HCT116 (cell line): ENCODE measurements around the gene DPYSL4. TPM values are rescaled to one million over a fixed set of nuclear protein-coding genes. Genes with fewer than 3 reads are reported as not detected.

ENCODE experiments used
- ATAC-seq: fragments of 200-7000 bp; cut with Tn5 transposase; 2 replicates; pipeline ENCODE4 v1.9.1; 2020; ENCODE audit warnings: mild to moderate bottlenecking, moderate library complexity
- BruUV-seq: library from RNA; stranded (reverse); fragments of 400-500 nt; replicated peaks from 2 replicates; lab custom pipeline; 2021; lab: Mats Ljungman, UMichigan
- CTCF ChIA-PET: fragments of 300-600 bp; sonication (Branson Sonifier 250); formaldehyde crosslinking; loops from one replicate; lab custom pipeline; 2021; ENCODE audit warnings: antibody characterized with exemption; lab: Charles Lee
- POLR2A ChIA-PET: fragments of 300-600, 350-600 bp; sonication (Branson Sonifier 250); formaldehyde crosslinking; loops from one replicate; lab custom pipeline; 2021; ENCODE audit warnings: antibody characterized with exemption; lab: Charles Lee
- RAD21 ChIA-PET, 2 experiments: fragments of 300-600 bp; sonication (Branson Sonifier 250); formaldehyde crosslinking; loops; one replicate each; lab custom pipeline; 2023; ENCODE audit warnings: low total read pairs in 2 of 2; ENCODE audit not compliant: uncharacterized antibody in 2 of 2, unreplicated experiment in 2 of 2, low non-redundant PET in 1 of 2; lab: Charles Lee
- DNase-seq: peaks from one replicate; pipeline ENCODE4 v3.0.0-alpha.2; 2010; ENCODE audit warnings: low read depth, low spot score
- H2AFZ ChIP-seq: fragments of 200-600 bp; shearing (Covaris generic), sonication (generic); 2 replicates; pipeline ENCODE4 v1.6.1; 2017; ENCODE audit warnings: low read depth, mixed run types, mixed read lengths, antibody characterized with exemption, low read length; ENCODE audit not compliant: poor library complexity, severe bottlenecking
- H3K27ac ChIP-seq: 2 replicates; pipeline ENCODE4 v1.5.1; 2012; ENCODE audit warnings: low read depth, low read length
- H3K27me3 ChIP-seq: fragments of 200-600 bp; sonication (generic); 2 replicates; pipeline ENCODE4 v1.6.1; 2016; ENCODE audit warnings: mixed run types, low read length, mixed read lengths; ENCODE audit not compliant: insufficient read depth
- H3K36me3 ChIP-seq, 2 experiments: fragments of 200-500 bp in 1 of 2; fragments of 200-600 bp in 1 of 2; sonication (Bioruptor generic) in 1 of 2; sonication (generic) in 1 of 2; 2 replicates each; pipeline versions ENCODE4 v1.5.1 to v1.6.1; 2014 to 2016; ENCODE audit warnings: low read length in 2 of 2, inconsistent platforms in 1 of 2, mixed read lengths in 1 of 2, mixed run types in 1 of 2; ENCODE audit not compliant: insufficient read depth in 2 of 2, control insufficient read depth in 1 of 2
- H3K4me1 ChIP-seq, 2 experiments: fragments of 200-600 bp in 1 of 2; sonication (generic) in 1 of 2; 2 replicates each; pipeline versions ENCODE4 v1.5.1 to v1.6.1; 2012 to 2017; ENCODE audit warnings: low read length in 2 of 2, inconsistent platforms in 1 of 2, mild to moderate bottlenecking in 1 of 2, mixed read lengths in 1 of 2, mixed run types in 1 of 2, moderate library complexity in 1 of 2; ENCODE audit not compliant: insufficient read depth in 2 of 2, control insufficient read depth in 1 of 2
- H3K4me2 ChIP-seq: fragments of 200-600 bp; sonication (generic); 2 replicates; pipeline ENCODE4 v1.6.1; 2017; ENCODE audit warnings: mixed run types, low read length, mixed read lengths
- H3K4me3 ChIP-seq, 2 experiments: fragments of 200-600 bp in 1 of 2; sonication (generic) in 1 of 2; replicated peaks in 1 of 2; 2 replicates each; pipeline ENCODE4 v1.5.1; 2011 to 2016; ENCODE audit warnings: low read length in 2 of 2, control low read depth in 1 of 2, low read depth in 1 of 2, mild to moderate bottlenecking in 1 of 2, mixed read lengths in 1 of 2, mixed run types in 1 of 2
- H3K79me2 ChIP-seq: fragments of 200-600 bp; sonication (generic); 2 replicates; pipeline ENCODE4 v1.6.1; 2017; ENCODE audit warnings: mild to moderate bottlenecking, mixed run types, low read length, moderate library complexity, mixed read lengths; ENCODE audit not compliant: insufficient read depth
- H3K9ac ChIP-seq: fragments of 200-600 bp; sonication (generic); 2 replicates; pipeline ENCODE4 v1.6.1; 2016; ENCODE audit warnings: low read length, mixed read lengths
- H3K9me2 ChIP-seq: fragments of 200-600 bp; sonication (generic), shearing (Covaris generic); 2 replicates; pipeline ENCODE4 v1.6.1; 2017; ENCODE audit warnings: mixed run types, mild to moderate bottlenecking, moderate library complexity; ENCODE audit not compliant: insufficient read depth
- H3K9me3 ChIP-seq, 2 experiments: fragments of 200-500 bp in 1 of 2; fragments of 200-600 bp in 1 of 2; sonication (Bioruptor generic) in 1 of 2; sonication (generic) in 1 of 2; 2 replicates each; pipeline ENCODE4 v1.6.1; 2014 to 2017; ENCODE audit warnings: low read length in 2 of 2, mixed read lengths in 2 of 2, inconsistent platforms in 1 of 2, low read depth in 1 of 2, mild to moderate bottlenecking in 1 of 2, mixed run types in 1 of 2, moderate library complexity in 1 of 2; ENCODE audit not compliant: control insufficient read depth in 1 of 2, insufficient read depth in 1 of 2
- H4K20me1 ChIP-seq: fragments of 200-600 bp; sonication (generic), shearing (Covaris generic); 2 replicates; pipeline ENCODE4 v1.6.1; 2017; ENCODE audit warnings: mixed run types, mild to moderate bottlenecking, moderate library complexity; ENCODE audit not compliant: insufficient read depth
- ATF3 ChIP-seq: IDR thresholded peaks from 2 replicates; pipeline ENCODE4 v1.6.1; 2012
- CBX3 ChIP-seq: IDR thresholded peaks from 2 replicates; pipeline ENCODE4 v1.6.1; 2012; ENCODE audit warnings: low read depth
- CEBPB ChIP-seq: IDR thresholded peaks from 2 replicates; pipeline ENCODE4 v1.6.1; 2012; ENCODE audit warnings: low read depth
- EGR1 ChIP-seq: IDR thresholded peaks from 2 replicates; pipeline ENCODE4 v1.6.1; 2012; ENCODE audit warnings: low read depth
- EZH2phosphoT487 ChIP-seq: fragments of 200-600 bp; IDR thresholded peaks from 2 replicates; pipeline ENCODE4 v1.6.1; 2018; ENCODE audit warnings: antibody characterized with exemption, borderline replicate concordance
- FOSL1 ChIP-seq: IDR thresholded peaks from 2 replicates; pipeline ENCODE4 v1.6.1; 2012; ENCODE audit warnings: low read depth
- JUND ChIP-seq: IDR thresholded peaks from 2 replicates; pipeline ENCODE4 v1.6.1; 2012
- MAX ChIP-seq: IDR thresholded peaks from 2 replicates; pipeline ENCODE4 v1.6.1; 2012
- POLR2AphosphoS5 ChIP-seq: IDR thresholded peaks from 2 replicates; pipeline ENCODE4 v1.6.1; 2011; ENCODE audit warnings: mild to moderate bottlenecking, low read depth, low read length, moderate library complexity
- RAD21 ChIP-seq: IDR thresholded peaks from 2 replicates; pipeline ENCODE4 v1.6.1; 2012; ENCODE audit warnings: low read depth, mild to moderate bottlenecking
- SP1 ChIP-seq: IDR thresholded peaks from 2 replicates; pipeline ENCODE4 v1.6.1; 2012; ENCODE audit warnings: low read depth
- SRF ChIP-seq: IDR thresholded peaks from 2 replicates; pipeline ENCODE4 v1.6.1; 2012; ENCODE audit warnings: low read depth
- TCF7L2 ChIP-seq: IDR thresholded peaks from 2 replicates; pipeline ENCODE4 v1.7.0; 2011; ENCODE audit warnings: borderline replicate concordance, inconsistent platforms; ENCODE audit not compliant: insufficient read depth, insufficient read length; ENCODE audit errors: extremely low read depth
- ZFX ChIP-seq: fragments of 450-650 bp; IDR thresholded peaks from 2 replicates; pipeline ENCODE4 v1.6.1; 2017
- ZNF274 ChIP-seq: fragments of 200-500 bp; sonication (Bioruptor generic); IDR thresholded peaks from 2 replicates; pipeline ENCODE4 v1.6.1; 2014; ENCODE audit warnings: mild to moderate bottlenecking, low read depth, low read length, inconsistent platforms
- intact Hi-C: fragments of 100-400 bp; cut with micrococcal nuclease; formaldehyde crosslinking; loops from 2 replicates; pipeline ENCODE4 v1.10.0; 2022
- total RNA-seq: library from RNA; stranded (reverse); gene quantifications from one replicate; pipeline ENCODE4 v1.2.1, GENCODE V29; 2021; ENCODE audit not compliant: unreplicated experiment
- TF ChIP-seq, protein P1 (sequence below): IDR thresholded peaks from 2 replicates; pipeline ENCODE4 v1.6.1; 2012; ENCODE audit warnings: low read depth
- TF ChIP-seq, protein P2 (sequence below), 3 experiments: fragments of 200-600 bp in 1 of 3; sonication (generic) in 1 of 3; IDR thresholded peaks in 2 of 3; conservative IDR thresholded peaks in 1 of 3; 2 replicates each; pipeline ENCODE4 v1.5.1; 2012 to 2017; ENCODE audit warnings: low read depth in 2 of 3, low read length in 2 of 3, antibody characterized with exemption in 1 of 3, borderline replicate concordance in 1 of 3, control low read depth in 1 of 3, mild to moderate bottlenecking in 1 of 3, mixed read lengths in 1 of 3, mixed run types in 1 of 3, moderate library complexity in 1 of 3; ENCODE audit not compliant: insufficient read depth in 1 of 3

The DPYSL4 gene
- total RNA-seq, 1 experiment from 2014 or later = 5.4 TPM

GRCh38 chr10:132223156-132223590, 36.4 kb downstream of the DPYSL4 start:
- Histone ChIP-seq H3K9me2 (no peaks in the 10 kb centered on the region), H2AFZ (no peak overlapping the region), H3K36me3 (no peaks in the 10 kb centered on the region), H4K20me1 (no peaks in the 10 kb centered on the region), H3K4me2 (no peak overlapping the region), H3K9me3 (no peaks in the 10 kb centered on the region), H3K27ac (no peak overlapping the region), H3K9ac (peak overlapping the region; percentile 8; the same call in 1 of the 2 replicates), H3K27me3 (no peaks in the 10 kb centered on the region), H3K4me3 (no peak overlapping the region), H3K79me2 (no peaks in the 10 kb centered on the region), H3K4me1 (no peaks in the 10 kb centered on the region)
- no TSS peak for BruUV-seq
- ATAC-seq (peak; percentile 98), DNase-seq (peak; percentile 36)
- no peak for TF ChIP-seq SP1
- no peak for TF ChIP-seq CEBPB
- no peak for TF ChIP-seq CBX3
- no peak for TF ChIP-seq EGR1
- TF ChIP-seq EZH2phosphoT487 = no peak
- no peak for TF ChIP-seq ATF3
- TF ChIP-seq, protein P1, sequence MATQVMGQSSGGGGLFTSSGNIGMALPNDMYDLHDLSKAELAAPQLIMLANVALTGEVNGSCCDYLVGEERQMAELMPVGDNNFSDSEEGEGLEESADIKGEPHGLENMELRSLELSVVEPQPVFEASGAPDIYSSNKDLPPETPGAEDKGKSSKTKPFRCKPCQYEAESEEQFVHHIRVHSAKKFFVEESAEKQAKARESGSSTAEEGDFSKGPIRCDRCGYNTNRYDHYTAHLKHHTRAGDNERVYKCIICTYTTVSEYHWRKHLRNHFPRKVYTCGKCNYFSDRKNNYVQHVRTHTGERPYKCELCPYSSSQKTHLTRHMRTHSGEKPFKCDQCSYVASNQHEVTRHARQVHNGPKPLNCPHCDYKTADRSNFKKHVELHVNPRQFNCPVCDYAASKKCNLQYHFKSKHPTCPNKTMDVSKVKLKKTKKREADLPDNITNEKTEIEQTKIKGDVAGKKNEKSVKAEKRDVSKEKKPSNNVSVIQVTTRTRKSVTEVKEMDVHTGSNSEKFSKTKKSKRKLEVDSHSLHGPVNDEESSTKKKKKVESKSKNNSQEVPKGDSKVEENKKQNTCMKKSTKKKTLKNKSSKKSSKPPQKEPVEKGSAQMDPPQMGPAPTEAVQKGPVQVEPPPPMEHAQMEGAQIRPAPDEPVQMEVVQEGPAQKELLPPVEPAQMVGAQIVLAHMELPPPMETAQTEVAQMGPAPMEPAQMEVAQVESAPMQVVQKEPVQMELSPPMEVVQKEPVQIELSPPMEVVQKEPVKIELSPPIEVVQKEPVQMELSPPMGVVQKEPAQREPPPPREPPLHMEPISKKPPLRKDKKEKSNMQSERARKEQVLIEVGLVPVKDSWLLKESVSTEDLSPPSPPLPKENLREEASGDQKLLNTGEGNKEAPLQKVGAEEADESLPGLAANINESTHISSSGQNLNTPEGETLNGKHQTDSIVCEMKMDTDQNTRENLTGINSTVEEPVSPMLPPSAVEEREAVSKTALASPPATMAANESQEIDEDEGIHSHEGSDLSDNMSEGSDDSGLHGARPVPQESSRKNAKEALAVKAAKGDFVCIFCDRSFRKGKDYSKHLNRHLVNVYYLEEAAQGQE = no peak
- no peak for TF ChIP-seq JUND
- TF ChIP-seq ZFX = no peak
- TF ChIP-seq MAX = peak; percentile 73
- TF ChIP-seq ZNF274 = no peak
- TF ChIP-seq, protein P2, sequence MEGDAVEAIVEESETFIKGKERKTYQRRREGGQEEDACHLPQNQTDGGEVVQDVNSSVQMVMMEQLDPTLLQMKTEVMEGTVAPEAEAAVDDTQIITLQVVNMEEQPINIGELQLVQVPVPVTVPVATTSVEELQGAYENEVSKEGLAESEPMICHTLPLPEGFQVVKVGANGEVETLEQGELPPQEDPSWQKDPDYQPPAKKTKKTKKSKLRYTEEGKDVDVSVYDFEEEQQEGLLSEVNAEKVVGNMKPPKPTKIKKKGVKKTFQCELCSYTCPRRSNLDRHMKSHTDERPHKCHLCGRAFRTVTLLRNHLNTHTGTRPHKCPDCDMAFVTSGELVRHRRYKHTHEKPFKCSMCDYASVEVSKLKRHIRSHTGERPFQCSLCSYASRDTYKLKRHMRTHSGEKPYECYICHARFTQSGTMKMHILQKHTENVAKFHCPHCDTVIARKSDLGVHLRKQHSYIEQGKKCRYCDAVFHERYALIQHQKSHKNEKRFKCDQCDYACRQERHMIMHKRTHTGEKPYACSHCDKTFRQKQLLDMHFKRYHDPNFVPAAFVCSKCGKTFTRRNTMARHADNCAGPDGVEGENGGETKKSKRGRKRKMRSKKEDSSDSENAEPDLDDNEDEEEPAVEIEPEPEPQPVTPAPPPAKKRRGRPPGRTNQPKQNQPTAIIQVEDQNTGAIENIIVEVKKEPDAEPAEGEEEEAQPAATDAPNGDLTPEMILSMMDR (IDR thresholded peaks at IDR 0.05 in 2 of 3, conservative IDR thresholded peaks at IDR 0.05 in 1 of 3; ENCODE audit: borderline replicate concordance in 1 of 3, insufficient read depth in 1 of 3, low read depth in 2 of 3, low read length in 2 of 3) = peak; percentile 66 to 98 (median 81)
- no peak for TF ChIP-seq SRF
- no peak for TF ChIP-seq POLR2AphosphoS5
- TF ChIP-seq FOSL1 = no peak
- no peak for TF ChIP-seq TCF7L2
- peak; percentile 92 for TF ChIP-seq RAD21
- RAD21 ChIA-PET = no interaction called here
- intact Hi-C loops = loop anchor here (1.0 to 2.0 kb wide), 3 partner anchors 129 to 230 kb away; no protein-coding TSS in a partner anchor
- POLR2A ChIA-PET = no interaction called here
- CTCF ChIA-PET = no interaction called here
